ENCODE measurements around the gene AKT2.

AKT2 gene

DNA sequence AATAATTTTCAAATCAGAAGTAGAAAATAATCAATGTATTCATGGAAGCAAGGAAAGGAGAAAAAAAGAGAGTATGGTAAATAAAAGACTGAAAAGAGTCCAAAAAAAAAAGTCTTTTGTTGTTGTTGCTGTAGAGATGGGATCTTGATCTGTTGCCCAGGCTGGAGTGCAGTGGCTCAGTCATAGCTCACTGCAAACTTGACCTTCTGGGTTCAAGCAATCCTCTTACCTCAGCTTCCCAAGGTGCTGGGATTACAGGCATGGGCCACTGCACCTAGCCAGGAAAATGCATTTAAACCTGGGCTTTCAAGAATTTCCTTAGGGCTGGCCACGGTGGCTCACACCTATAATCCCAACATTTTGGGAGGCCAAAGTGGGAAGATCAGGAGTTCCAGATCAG lies 100.9 kb downstream of the AKT2 start:
- Histone ChIP-seq H3K27me3 (peaks cover 45% of the 10 kb centered on the region), H3K9me3 (no peaks in the 10 kb centered on the region), H3K27ac (no peak overlapping the region), H3K4me1 (ENCODE audit: control insufficient read depth in 1 of 2, insufficient read depth in 1 of 2, low read depth in 1 of 2, low read length in 1 of 2) (peaks cover 4 to 7% of the 10 kb centered on the region in 2 experiments), H3K4me3 (ENCODE audit: low read depth in 1 of 2, low read length in 1 of 2) (no peak overlapping the region), H3K36me3 (no peaks in the 10 kb centered on the region)
- TF ChIP-seq, protein P1, sequence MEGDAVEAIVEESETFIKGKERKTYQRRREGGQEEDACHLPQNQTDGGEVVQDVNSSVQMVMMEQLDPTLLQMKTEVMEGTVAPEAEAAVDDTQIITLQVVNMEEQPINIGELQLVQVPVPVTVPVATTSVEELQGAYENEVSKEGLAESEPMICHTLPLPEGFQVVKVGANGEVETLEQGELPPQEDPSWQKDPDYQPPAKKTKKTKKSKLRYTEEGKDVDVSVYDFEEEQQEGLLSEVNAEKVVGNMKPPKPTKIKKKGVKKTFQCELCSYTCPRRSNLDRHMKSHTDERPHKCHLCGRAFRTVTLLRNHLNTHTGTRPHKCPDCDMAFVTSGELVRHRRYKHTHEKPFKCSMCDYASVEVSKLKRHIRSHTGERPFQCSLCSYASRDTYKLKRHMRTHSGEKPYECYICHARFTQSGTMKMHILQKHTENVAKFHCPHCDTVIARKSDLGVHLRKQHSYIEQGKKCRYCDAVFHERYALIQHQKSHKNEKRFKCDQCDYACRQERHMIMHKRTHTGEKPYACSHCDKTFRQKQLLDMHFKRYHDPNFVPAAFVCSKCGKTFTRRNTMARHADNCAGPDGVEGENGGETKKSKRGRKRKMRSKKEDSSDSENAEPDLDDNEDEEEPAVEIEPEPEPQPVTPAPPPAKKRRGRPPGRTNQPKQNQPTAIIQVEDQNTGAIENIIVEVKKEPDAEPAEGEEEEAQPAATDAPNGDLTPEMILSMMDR (IDR thresholded peaks at IDR 0.05) = no peak

All from neutrophil (primary cell).